Hepatocyte (in vitro differentiated cells): ENCODE data around the gene GNA14. TPM values are rescaled to one million over a fixed set of nuclear protein-coding genes. Genes with fewer than 3 reads are reported as not detected.

Source experiments
- DNase-seq: peaks from one replicate; pipeline ENCODE4 v3.0.0-alpha.2; 2016; ENCODE audit warnings: low spot score
- H2AFZ ChIP-seq: fragments of 200-600 bp; sonication (generic); 2 replicates; pipeline ENCODE4 v1.6.0; 2016; ENCODE audit warnings: antibody characterized with exemption, mild to moderate bottlenecking
- H3K27ac ChIP-seq: fragments of 200-600 bp; sonication (generic); 2 replicates; pipeline ENCODE4 v1.5.1; 2016; ENCODE audit warnings: mild to moderate bottlenecking
- H3K27me3 ChIP-seq: fragments of 200-600 bp; sonication (generic); 2 replicates; pipeline ENCODE4 v1.6.1; 2016
- H3K36me3 ChIP-seq: fragments of 200-600 bp; sonication (generic); replicated peaks from 2 replicates; pipeline ENCODE4 v1.5.1; 2016; ENCODE audit warnings: low read depth; ENCODE audit not compliant: insufficient read depth
- H3K4me1 ChIP-seq: fragments of 200-600 bp; sonication (generic); 2 replicates; pipeline ENCODE4 v1.5.1; 2016; ENCODE audit warnings: mild to moderate bottlenecking, moderate library complexity; ENCODE audit not compliant: insufficient read depth
- H3K4me2 ChIP-seq: fragments of 200-600 bp; sonication (generic); 2 replicates; pipeline ENCODE4 v1.6.0; 2016
- H3K4me3 ChIP-seq: fragments of 200-600 bp; sonication (generic); 2 replicates; pipeline ENCODE4 v1.5.1; 2016; ENCODE audit warnings: mild to moderate bottlenecking
- H3K79me2 ChIP-seq: fragments of 200-600 bp; sonication (generic); 2 replicates; pipeline ENCODE4 v1.6.0; 2017; ENCODE audit warnings: mild to moderate bottlenecking
- H3K9me2 ChIP-seq: fragments of 200-600 bp; sonication (generic); replicated peaks from 2 replicates; pipeline ENCODE4 v1.6.0; 2017; ENCODE audit warnings: mild to moderate bottlenecking; ENCODE audit not compliant: insufficient read depth
- H3K9me3 ChIP-seq: fragments of 200-600 bp; sonication (generic); 2 replicates; pipeline ENCODE4 v1.5.1; 2016; ENCODE audit warnings: low read depth, mild to moderate bottlenecking
- H4K20me1 ChIP-seq: fragments of 200-600 bp; sonication (generic); 2 replicates; pipeline ENCODE4 v1.6.0; 2016; ENCODE audit warnings: mild to moderate bottlenecking; ENCODE audit not compliant: insufficient read depth, poor library complexity, severe bottlenecking
- CTCF ChIP-seq: fragments of 200-600 bp; sonication (generic); IDR thresholded peaks from 2 replicates; pipeline ENCODE4 v1.5.1; 2016; ENCODE audit warnings: antibody characterized with exemption, mild to moderate bottlenecking; ENCODE audit not compliant: poor library complexity
- EZH2 ChIP-seq: fragments of 200-600 bp; sonication (generic); IDR thresholded peaks from 2 replicates; pipeline ENCODE4 v1.6.1; 2016; ENCODE audit warnings: antibody characterized with exemption, mild to moderate bottlenecking, borderline replicate concordance
- EZH2phosphoT487 ChIP-seq: fragments of 200-600 bp; sonication (generic); IDR thresholded peaks from one replicate; pipeline ENCODE4 v1.6.1; 2018; ENCODE audit warnings: antibody characterized with exemption, mild to moderate bottlenecking, low read depth, moderate library complexity; ENCODE audit not compliant: unreplicated experiment, severe bottlenecking
- WGBS: methylation state at CpG from one replicate; pipeline ENCODE4 v1.1.6; 2016; ENCODE audit warnings: low lambda C conversion rate; ENCODE audit errors: missing lambda C conversion rate; 5-methylcytosine and 5-hydroxymethylcytosine counted together
- polyA plus RNA-seq: library from polyadenylated mRNA; unstranded; fragments of >200 nt; fragmentation: Nextera tagmentation; extraction: Ambion mirVana; gene quantifications from 2 replicates; pipeline ENCODE4 v1.2.1, GENCODE V29; 2016
- total RNA-seq: library from RNA; depleted of rRNA; stranded (reverse); fragments of >200 nt; gene quantifications from 2 replicates; pipeline ENCODE4 v1.2.3, GENCODE V29; 2014

The GNA14 gene
- total and polyA plus RNA-seq, 2 experiments from 2014 or later, result 1.2 to 3.1 TPM

DNA sequence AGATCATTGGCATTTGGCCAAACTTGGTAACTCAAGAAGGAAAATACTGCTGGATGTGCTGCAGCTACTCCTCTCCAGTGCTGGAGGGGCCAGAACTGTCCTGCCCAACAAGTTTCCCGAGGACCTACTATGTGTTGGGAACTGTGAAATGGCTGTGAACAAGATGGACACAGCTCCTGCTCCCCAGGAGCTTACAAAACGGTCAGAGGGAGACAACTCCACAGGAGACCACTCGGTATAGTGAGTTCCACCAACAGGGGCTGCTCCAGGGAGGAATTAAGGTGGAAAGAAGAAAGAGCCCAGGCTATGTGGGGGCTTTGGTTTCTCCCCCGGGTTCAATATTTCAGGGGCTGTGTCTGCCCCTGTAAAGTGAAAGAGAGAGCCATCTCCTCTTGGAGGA, 78.8 kb downstream of the GNA14 start:
- no peak overlapping the region for H3K4me2 ChIP-seq
- H2AFZ ChIP-seq, result no peak overlapping the region
- 74% methylated on average over 4 of the region's 4 CpGs for WGBS
- H4K20me1 ChIP-seq, result no peaks in the 10 kb centered on the region
- no peaks in the 10 kb centered on the region for H3K27me3 ChIP-seq
- no peak overlapping the region for H3K27ac ChIP-seq
- no peak overlapping the region for H3K4me3 ChIP-seq
- DNase-seq, result no peak
- H3K79me2 ChIP-seq, result no peaks in the 10 kb centered on the region
- H3K9me3 ChIP-seq, result no peaks in the 10 kb centered on the region
- no peaks in the 10 kb centered on the region for H3K4me1 ChIP-seq
- no peaks in the 10 kb centered on the region for H3K36me3 ChIP-seq
- no peaks in the 10 kb centered on the region for H3K9me2 ChIP-seq
- TF ChIP-seq CTCF (no peak), EZH2 (no peak), EZH2phosphoT487 (no peak)

DNA sequence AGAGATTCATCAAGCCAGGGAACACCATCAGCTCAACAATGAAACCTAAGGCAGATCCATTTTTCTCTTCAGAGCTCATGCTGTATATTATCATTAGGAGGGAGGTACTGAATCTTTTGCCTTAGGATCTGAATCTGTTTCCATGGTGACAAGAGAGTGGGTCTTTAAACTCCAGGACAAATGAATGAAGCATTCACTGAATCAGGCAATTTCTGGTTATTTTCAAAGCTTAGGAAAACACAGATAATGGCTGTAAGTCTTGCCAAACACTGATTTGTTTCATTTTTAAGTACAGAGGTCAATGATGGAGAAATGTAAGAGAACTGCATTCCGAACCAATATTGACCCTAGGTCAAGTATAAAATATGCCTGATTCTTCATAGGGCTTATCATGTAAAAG, 84.9 kb downstream of the GNA14 start:
- 65% methylated on average over 1 of the region's 1 CpG for WGBS
- Histone ChIP-seq H3K9me3 (no peaks in the 10 kb centered on the region), H3K9me2 (no peaks in the 10 kb centered on the region), H2AFZ (no peak overlapping the region), H3K27ac (no peak overlapping the region), H3K36me3 (no peaks in the 10 kb centered on the region), H3K4me1 (no peaks in the 10 kb centered on the region), H3K79me2 (no peaks in the 10 kb centered on the region), H3K4me2 (no peak overlapping the region), H3K4me3 (no peak overlapping the region), H3K27me3 (no peaks in the 10 kb centered on the region), H4K20me1 (no peaks in the 10 kb centered on the region)
- DNase-seq, result no peak
- TF ChIP-seq CTCF (no peak), EZH2phosphoT487 (no peak), EZH2 (no peak)

DNA sequence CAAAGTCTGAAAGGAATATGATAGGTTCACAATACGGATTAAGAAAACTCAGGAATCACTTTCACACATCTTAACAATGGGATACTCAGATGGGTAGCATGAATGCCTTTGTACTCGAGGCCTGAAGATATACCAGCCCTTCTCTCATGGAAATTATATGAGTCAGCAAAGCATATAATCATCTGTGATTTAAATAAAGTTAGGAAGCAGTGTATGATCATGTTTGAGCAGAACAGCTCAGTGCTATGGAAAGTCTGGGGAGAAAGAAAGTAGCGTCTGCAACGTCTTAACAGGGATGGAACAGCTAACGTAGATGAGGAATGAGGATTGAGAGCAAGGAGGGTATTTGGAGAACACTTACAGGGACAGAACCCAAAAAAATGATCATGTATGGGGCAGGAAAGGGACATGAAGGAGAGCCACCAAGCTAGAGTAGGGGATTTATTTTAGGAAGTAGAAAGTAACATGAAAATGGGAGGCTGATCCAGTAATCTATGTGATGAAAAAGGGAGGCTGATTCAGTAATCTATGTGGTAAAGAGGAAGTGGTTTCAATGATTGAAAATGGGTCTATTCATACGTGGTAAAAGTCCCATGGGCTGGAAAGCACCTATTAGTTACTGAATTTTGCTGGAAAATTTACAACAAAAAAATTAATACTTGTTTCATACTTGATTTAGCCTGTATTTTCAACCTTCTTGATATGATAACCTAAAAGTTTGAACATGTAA, 85.9 kb downstream of the GNA14 start:
- H2AFZ ChIP-seq, result no peak overlapping the region
- no peak for DNase-seq
- H3K27me3 ChIP-seq, result no peaks in the 10 kb centered on the region
- no peak for TF ChIP-seq EZH2phosphoT487
- TF ChIP-seq CTCF, result no peak
- TF ChIP-seq EZH2, result no peak
- no peak overlapping the region for H3K27ac ChIP-seq
- H3K36me3 ChIP-seq, result no peaks in the 10 kb centered on the region
- no peaks in the 10 kb centered on the region for H3K4me1 ChIP-seq
- no peak overlapping the region for H3K4me3 ChIP-seq
- no peaks in the 10 kb centered on the region for H4K20me1 ChIP-seq
- 85% methylated on average over 6 of the region's 6 CpGs for WGBS
- H3K79me2 ChIP-seq, result no peaks in the 10 kb centered on the region
- H3K9me2 ChIP-seq, result no peaks in the 10 kb centered on the region
- H3K9me3 ChIP-seq, result no peaks in the 10 kb centered on the region
- H3K4me2 ChIP-seq, result no peak overlapping the region
